GM13976 (cell line): ENCODE data around the gene PIGO.

ENCODE experiments used
- DNase-seq: peaks from one replicate; pipeline ENCODE4 v3.0.0; 2012; ENCODE audit warnings: low spot score
- in situ Hi-C: fragments of 300-500 bp; cut with MboI; formaldehyde crosslinking; loops from one replicate; pipeline ENCODE4 v1.12.0; 2022; ENCODE audit warnings: low sequenced_read_pairs, mixed read lengths, inconsistent platforms; ENCODE audit not compliant: unreplicated experiment
- TF ChIP-seq, protein P1 (sequence below): IDR thresholded peaks from 2 replicates; pipeline ENCODE4 v1.5.1; 2012; ENCODE audit warnings: borderline replicate concordance, mild to moderate bottlenecking; ENCODE audit not compliant: insufficient read depth; ENCODE audit errors: extremely low read depth, missing control alignments, control extremely low read depth

The PIGO gene

DNA sequence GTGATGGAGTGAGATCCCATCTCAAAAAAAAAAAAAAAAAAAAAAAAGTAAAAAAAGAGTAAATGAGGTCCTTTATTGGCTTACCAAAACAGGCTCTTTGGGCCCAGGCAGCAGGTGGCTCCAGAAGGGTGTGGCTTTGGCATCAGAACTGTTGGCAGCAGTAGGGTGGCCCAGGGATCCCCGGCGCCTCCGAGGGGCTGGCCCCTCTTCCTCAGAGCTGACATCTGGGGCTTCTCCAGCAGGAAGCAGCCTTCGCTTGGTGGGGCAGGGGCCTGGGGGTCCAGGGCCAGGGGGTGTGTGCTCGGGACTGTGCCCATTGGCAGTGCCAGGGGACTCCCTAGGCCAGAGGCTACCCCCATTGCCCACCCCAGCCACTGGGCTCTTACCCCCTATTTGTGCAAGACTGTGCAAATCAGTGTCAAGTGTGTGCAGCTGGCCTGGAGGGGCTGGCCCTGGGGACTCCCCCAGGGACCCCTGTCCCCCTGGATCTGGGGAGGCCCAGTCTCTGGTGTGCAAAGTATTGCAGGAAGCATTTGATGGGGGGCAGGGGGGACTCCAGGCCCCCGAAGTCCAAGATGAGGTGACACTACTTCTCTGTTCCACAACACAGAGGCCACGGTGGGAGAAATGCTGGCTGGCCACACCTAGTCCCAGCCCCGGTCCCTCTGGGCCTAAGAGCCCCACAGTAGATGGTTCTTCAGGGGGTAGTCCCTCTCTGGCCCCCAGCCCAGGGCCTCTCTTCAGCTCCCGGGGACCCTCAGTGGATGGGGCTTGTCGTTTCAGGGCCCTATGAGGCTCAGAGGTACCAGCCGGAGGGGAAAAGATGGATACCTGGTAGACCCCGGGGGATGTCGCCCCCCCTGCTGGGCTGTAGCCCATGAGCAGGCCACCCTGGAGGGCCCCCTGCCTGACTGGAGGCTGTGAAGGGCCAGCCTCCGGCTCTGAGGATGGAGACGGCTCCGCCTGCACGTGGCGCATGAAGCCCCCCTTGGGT, 11.2 kb upstream of the PIGO start:
- in situ Hi-C loops = no loop called here
- peak; percentile 7 for DNase-seq
- TF ChIP-seq, protein P1, sequence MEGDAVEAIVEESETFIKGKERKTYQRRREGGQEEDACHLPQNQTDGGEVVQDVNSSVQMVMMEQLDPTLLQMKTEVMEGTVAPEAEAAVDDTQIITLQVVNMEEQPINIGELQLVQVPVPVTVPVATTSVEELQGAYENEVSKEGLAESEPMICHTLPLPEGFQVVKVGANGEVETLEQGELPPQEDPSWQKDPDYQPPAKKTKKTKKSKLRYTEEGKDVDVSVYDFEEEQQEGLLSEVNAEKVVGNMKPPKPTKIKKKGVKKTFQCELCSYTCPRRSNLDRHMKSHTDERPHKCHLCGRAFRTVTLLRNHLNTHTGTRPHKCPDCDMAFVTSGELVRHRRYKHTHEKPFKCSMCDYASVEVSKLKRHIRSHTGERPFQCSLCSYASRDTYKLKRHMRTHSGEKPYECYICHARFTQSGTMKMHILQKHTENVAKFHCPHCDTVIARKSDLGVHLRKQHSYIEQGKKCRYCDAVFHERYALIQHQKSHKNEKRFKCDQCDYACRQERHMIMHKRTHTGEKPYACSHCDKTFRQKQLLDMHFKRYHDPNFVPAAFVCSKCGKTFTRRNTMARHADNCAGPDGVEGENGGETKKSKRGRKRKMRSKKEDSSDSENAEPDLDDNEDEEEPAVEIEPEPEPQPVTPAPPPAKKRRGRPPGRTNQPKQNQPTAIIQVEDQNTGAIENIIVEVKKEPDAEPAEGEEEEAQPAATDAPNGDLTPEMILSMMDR = no peak

DNA sequence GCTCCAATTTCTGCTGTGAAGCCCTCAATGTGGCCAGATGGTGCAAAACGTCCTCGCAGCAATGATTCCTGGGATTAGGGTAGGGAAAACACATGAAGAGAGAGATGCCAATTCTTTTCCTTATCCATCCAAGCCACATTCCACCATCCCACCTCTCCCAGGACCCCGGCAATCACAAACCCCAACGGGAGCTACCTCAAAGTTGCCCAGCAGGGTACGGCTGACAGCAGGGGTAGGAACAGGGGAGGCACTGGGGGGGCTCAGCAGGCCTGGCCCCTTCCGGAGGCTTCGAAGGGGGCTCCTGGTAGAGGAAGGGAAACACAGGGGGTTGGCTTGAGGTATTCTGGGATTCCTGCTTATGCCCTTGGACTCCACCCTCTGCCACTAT, 9.9 kb upstream of the PIGO start:
- TF ChIP-seq, protein P1 = no peak
- peak; percentile 7 for DNase-seq
- in situ Hi-C loops = no loop called here

DNA sequence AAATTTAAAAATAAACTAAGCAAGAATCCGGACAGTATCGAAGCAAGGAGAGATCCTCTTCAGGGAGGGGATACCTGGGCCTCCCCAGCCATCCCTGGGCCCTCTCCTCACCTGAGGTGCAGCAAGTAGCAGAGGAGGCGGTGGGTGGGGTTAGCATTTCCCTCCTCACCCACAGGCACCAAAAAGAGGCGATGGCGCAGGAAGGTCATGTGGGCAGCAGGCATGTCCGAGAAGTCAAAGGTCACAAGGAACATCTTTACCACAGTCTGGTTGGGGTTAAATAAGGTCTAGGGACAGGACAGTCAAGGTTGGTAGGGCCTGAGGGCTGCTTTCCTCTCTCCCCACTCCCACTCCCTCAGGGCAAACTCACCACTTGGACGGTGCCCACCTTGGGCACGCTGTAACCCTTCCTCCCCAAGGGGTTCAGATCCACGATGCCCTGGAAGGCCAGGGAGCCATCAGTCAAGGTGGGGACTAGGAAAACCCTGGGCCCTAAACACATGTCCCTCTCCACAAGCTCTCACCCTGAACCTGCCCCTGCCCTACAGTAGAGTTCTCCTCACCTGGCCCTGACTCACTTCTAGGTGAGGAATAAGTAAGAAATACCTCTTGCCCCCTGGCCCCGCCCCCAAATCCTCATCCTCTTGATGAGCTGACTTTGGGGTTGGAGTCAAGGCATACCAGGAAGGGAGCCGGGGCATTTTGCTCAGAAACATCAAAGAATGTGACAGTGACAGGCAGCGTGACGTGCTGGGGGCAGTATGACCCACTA, 9.4 kb upstream of the PIGO start:
- TF ChIP-seq, protein P1 = no peak
- peak; percentile 3 for DNase-seq
- in situ Hi-C loops = no loop called here

DNA sequence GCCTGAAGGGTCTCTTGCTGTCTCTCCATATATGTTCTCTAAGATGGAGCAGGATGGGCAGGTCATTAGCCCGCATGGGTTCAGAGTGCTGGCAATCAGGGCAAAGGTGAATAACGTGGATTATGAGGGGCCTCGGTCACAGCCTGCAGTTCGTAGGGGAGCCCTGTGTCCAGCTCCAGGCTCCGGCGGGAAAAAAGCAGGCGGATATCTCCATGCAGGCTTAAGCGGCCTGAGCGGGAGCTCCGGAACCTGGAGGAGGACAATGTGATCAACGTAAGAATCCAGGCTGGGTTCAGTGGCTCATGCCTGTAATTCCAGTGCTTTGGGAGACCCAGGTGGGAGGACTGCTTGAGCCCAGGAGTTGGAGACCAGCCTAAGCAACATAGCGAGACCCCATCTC, 8.7 kb upstream of the PIGO start:
- TF ChIP-seq, protein P1 = no peak
- in situ Hi-C loops = no loop called here
- DNase-seq = no peak

DNA sequence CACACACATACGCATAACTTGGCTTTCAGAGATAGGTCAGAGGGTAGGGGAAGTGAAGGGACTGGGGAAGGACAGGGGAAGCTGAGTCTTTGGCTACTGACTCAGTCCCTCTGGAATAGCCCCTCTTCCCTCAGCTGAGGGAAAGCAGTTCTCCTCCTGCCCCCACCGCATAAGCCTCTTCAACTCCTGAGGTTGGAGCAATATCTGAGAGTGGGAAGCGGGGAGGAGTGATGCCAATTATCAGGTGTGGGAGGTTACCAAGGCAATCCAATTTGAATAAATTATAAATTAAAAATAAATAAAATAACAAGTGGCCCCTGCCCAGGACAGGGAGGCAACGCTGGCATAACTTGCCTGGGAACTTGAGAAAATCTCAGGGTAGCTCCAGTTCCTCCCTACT, 8.2 kb upstream of the PIGO start:
- in situ Hi-C loops = no loop called here
- DNase-seq = no peak
- TF ChIP-seq, protein P1 = no peak

DNA sequence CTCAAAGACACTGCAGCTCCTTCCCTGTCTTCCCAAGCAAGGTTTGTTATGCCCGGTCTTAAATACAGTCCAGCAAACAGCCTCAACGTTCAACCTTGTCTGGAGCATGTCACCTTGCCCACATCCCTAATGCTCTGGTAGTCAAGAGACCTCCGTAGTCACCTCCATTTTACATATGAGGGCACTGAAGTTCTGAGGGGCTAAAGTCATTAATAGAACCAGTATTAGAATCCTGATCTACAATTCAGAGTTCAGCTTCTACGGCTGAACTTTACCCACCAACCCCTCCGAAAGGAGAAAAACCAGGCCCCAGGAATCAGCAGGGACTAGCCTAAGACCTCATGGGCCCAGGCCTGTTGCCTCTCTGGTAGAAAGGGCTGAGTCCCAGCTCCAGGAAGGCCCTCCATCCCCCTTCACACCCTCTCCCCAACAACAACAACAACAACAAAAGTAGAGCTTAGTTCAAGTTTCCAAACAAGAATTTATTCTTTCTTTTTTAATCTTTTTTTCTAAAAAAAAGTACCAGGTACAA, 7.3 kb upstream of the PIGO start:
- in situ Hi-C loops = no loop called here
- TF ChIP-seq, protein P1 = no peak

More for the DNA sequence above, 7.3 kb upstream of the PIGO start:
- no peak for DNase-seq
